Measurements from ENCODE around the gene BAZ1A.

- TF ChIP-seq CTCF (IDR thresholded peaks at IDR 0.05) (no peak), POLR2A (IDR thresholded peaks at IDR 0.05) (no peak)
Measured at GRCh38 chr14:34835312-34835711, 39.8 kb downstream of the BAZ1A start.
